Measurements from ENCODE around the gene SYAP1. TPM values are rescaled to one million over a fixed set of nuclear protein-coding genes. Genes with fewer than 3 reads are reported as not detected.

SYAP1 gene
- 17.0 and 17.2 TPM in 2 replicates for total RNA-seq

DNA sequence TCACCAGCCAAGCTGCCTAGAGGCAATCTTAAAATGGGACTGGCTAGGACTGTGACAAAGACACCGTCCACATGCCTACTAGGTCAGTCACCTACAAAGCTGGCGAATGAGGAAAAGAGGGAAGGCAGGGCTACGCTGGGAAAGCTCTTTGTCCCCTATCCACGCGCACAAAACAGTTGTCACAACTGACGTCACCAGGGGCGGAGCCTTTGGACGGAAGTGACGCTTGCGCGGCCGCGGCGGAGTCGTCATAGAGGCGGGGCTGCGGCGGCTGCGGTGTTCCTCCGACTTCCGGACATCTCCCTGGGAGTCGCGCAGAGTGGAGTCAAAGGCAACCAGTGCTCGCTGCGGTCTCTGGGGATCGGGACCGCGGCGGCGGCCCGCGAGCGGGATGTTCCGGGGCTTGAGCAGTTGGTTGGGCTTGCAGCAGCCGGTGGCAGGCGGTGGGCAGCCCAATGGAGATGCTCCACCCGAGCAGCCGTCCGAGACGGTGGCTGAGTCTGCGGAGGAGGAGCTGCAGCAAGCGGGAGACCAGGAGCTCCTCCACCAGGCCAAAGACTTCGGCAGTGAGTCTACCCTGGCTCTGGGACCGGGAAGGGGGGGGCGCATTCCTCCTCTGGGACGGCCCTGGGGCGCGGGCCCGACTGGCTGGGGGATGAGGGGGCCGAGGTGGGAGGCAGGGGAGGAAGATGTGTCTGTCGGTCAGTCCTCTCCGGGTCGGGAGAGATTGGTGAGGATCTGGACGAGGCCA lies at the start of gene SYAP1:
Gene SYAP1 (plus strand): TSS at position 279 of the 751 bp plus-strand sequence. CDS start 113 bp downstream, at position 392.
- intact Hi-C loops (cut with micrococcal nuclease): loop anchor here (1.0 to 10.0 kb wide), 5 partner anchors 67 to 1385 kb away; partner anchors contain the start of genes AP1S2, PIGA, RBBP7 and TXLNG

- intact Hi-C loops (cut with micrococcal nuclease): loop anchor here (1.0 to 5.0 kb wide), 2 partner anchors 235 to 549 kb away; partner anchors contain the start of gene GRPR
Observed at GRCh38 chrX:16671005-16671404, 48.4 kb upstream of the SYAP1 start.

- intact Hi-C loops (cut with micrococcal nuclease): no loop called here
Observed at GRCh38 chrX:16678689-16679088, 40.7 kb upstream of the SYAP1 start.

DNA sequence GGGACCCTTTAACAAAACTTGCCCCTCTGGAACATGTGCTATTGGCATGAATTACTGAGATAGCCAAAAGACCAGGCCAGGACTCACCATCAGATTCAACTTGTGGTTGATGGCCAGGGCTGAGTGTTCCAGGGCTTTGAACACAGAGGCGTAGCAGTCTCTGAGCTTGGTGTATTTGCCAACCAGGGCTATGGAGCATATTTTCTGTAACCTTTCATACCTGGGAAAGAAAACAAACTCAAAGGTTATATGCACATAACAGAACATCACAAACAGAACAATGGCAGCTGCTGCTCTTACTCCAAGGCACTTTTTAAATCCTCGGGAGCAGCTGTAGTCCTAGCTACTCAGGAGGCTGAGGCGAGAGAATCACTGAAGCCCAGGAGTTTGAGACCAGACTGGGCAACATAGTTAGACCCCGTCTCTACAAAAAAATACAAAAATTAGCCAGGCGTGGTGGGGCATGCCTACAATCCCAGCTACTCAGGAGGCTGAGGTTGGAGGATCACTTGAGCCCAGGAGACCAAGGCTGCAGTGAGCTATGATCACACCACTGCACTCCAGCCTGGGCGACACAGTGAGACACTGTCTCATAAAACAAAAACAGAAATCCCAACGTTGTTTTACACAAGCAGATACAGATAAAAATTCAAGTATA lies 36.3 kb upstream of the SYAP1 start:
- intact Hi-C loops (cut with micrococcal nuclease): no loop called here

DNA sequence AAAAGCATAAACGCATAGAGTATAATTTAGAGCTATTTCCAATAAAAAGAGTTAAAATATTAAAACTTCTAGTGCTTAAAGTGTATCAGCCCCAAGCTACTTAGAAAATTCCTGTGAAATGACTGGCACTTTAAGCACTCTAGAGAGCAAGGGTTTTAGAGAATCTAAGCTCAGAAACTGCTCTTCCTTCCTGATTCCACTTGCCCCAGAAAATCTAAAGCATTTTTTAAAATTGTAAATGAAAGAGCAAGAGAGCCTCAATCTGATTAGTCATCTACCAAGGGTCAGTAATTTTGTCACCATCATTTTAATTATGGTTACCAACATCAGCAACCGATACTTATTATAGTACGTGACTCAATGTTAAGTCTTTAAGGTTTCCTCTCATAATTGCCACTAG lies 31.9 kb upstream of the SYAP1 start:
- intact Hi-C loops (cut with micrococcal nuclease): no loop called here

GRCh38 chrX:16695079-16695676 lies 24.2 kb upstream of the SYAP1 start:
- intact Hi-C loops (cut with micrococcal nuclease): loop anchor here (1.0 to 10.0 kb wide), 3 partner anchors 259 to 1200 kb away; partner anchors contain the start of genes GRPR and PIR

GRCh38 chrX:16696956-16697355 lies 22.5 kb upstream of the SYAP1 start:
- intact Hi-C loops (cut with micrococcal nuclease): loop anchor here (5.0 to 10.0 kb wide), 2 partner anchors 575 to 1202 kb away; partner anchors contain the start of genes GRPR and PIR

DNA sequence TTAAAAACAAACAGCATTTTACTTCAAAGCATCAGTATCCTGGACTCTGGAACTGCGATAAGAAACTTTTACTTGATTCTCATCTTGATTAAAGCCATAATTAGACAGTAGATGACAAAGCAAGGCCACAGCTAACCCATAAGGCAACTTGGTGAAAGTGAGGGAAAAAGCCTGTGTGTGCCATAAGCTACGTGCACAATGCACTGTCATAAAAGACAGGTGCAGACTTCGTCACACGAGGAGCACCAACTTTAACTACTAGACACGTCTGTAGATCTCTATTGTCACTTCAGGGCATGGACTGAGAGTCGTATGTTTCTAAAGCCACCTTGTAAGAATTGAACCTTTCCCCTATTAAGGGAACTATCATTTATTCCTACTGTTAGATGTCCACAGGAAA lies 20.0 kb upstream of the SYAP1 start:
- intact Hi-C loops (cut with micrococcal nuclease): loop anchor here (5.0 to 10.0 kb wide), 2 partner anchors 577 to 1205 kb away; partner anchors contain the start of genes GRPR and PIR

DNA sequence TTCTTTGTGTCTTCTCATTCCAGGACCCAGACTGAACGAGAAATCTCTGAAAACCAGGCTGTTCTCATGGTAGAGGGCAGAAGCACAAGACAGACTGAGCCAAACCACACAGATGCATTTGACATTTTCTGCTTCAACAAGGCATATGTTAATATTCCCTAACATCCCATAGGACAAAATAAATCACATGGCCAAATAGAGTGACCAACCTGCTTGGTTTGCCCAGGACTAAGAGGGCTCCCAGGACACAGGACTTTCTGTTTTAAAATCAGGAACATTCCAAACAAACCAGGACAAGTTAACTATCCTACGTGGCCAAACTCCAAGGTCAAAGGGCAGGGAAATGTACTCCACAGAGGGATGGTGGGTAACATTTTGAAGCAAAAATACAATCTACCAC lies 18.7 kb upstream of the SYAP1 start:
- intact Hi-C loops (cut with micrococcal nuclease): no loop called here

GRCh38 chrX:16702700-16703599 lies 16.5 kb upstream of the SYAP1 start:
- intact Hi-C loops (cut with micrococcal nuclease): no loop called here

- intact Hi-C loops (cut with micrococcal nuclease): no loop called here
Observed at GRCh38 chrX:16705370-16705769, 14.0 kb upstream of the SYAP1 start.

DNA sequence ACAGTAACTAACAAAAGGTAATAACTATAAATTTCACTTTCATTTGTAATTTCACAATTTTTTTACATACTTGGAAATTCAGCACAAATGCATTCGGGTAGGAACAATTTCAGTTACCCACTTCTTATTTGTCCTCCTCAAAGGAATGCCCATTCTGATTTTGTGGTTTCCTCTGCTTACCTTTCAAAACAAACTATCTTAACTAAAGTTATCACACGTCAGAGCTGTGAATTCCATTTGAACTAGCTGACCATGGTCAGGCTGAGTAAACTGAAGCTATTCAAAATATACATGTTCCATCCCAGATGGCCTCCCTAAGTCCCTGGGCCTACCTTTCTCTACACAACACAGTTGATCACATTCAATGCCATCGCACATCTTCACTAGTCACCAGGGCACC lies 11.4 kb upstream of the SYAP1 start:
- intact Hi-C loops (cut with micrococcal nuclease): no loop called here

GRCh38 chrX:16711219-16711811 lies 8.1 kb upstream of the SYAP1 start:
- intact Hi-C loops (cut with micrococcal nuclease): loop anchor here (10.0 kb wide), 2 partner anchors 1037 to 1377 kb away; partner anchors contain the start of gene PIGA

DNA sequence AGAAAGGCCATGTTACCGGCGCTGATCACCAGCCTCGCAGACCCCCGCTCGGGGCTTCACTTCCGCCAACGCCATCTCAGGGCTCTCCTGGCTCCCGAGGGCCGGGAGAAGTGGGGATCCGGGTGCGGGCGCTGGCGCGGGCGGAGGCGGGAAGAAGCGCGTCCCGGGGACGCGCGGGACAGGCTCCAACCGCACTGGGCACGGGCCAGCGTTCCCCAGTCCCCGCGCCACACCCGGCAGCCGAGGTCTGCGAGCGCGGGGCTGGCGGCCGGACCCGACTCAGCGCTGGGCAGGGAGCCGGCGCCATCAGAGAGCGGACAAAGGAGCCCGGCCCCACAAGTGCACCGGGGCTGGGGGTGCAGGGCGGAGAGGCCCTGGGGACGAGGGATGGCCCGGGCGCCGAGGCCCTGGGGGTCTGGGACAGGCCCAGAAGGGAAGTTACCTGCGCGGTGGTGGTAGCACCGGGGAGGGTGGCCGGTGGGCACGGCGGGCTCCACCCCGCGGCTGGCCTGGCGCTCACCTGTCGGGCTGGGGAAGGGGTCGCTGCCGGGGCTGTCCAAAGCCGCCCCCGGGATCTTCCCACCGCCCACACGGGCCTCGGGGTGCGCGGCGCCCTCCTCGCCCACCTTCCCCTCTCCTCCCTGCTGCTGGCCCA lies 7.4 kb upstream of the SYAP1 start:
- intact Hi-C loops (cut with micrococcal nuclease): loop anchor here (10.0 kb wide), 2 partner anchors 1037 to 1377 kb away; partner anchors contain the start of gene PIGA

- intact Hi-C loops (cut with micrococcal nuclease): loop anchor here (10.0 kb wide), 2 partner anchors 1038 to 1378 kb away; partner anchors contain the start of gene PIGA
Observed at GRCh38 chrX:16712548-16713155, 6.8 kb upstream of the SYAP1 start, which contains the start of gene CTPS2. CTPS2 (minus strand) TSS chrX:16712669; CDS start chrX:16702902, 9,767 bp downstream.

DNA sequence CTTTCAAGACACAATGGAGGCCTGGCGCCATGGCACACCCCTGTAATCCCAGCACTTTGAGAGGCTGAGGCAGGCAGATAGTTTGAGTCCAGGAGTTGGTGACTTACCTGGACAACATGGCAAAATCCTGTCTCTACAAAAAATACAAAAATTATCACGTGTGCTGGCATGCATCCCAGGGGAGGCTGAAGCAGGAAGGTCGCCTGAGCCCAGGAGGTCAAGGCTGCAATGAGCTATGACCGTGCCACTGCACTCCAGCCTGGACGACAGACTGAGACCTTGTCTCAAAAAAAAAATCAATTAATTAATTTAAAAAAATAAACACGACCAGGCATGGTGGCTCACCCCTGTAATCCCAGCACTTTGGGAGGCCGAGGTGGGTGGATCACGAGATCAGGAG lies 4.9 kb upstream of the SYAP1 start:
- intact Hi-C loops (cut with micrococcal nuclease): loop anchor here (10.0 kb wide), 2 partner anchors 1040 to 1380 kb away; partner anchors contain the start of gene PIGA

GRCh38 chrX:16715638-16716037 lies 3.8 kb upstream of the SYAP1 start:
- intact Hi-C loops (cut with micrococcal nuclease): loop anchor here (10.0 kb wide), 2 partner anchors 1041 to 1381 kb away; partner anchors contain the start of gene PIGA

GRCh38 chrX:16716451-16716850 lies 3.0 kb upstream of the SYAP1 start:
- intact Hi-C loops (cut with micrococcal nuclease): loop anchor here (10.0 kb wide), 2 partner anchors 1042 to 1382 kb away; partner anchors contain the start of gene PIGA

Measured in T-helper 2 cell treated with Interferon-gamma antibody and Interleukin-4, amounts not matched to agents 100 ng/mL and 5 ng/mL, for 36 hours (primary cell).